Stimulated activated CD4-positive, alpha-beta T cell treated with anti-CD3 and anti-CD28 coated beads, Interleukin-2, amount 100 ng/mL, for 48 hours (primary cell): ENCODE data around the gene SBF1.

Experiments used
- DNase-seq, 2 donors: peaks; one replicate each; pipeline ENCODE4 v3.0.0-alpha.2; 2020

Gene SBF1

GRCh38 chr22:50485221-50486131 is 10.6 kb upstream of the SBF1 start:
- DNase-seq, result no peak

GRCh38 chr22:50483977-50484853 is 9.4 kb upstream of the SBF1 start:
- DNase-seq, result no peak

- DNase-seq, result no peak
These were observed 8.7 kb upstream of the SBF1 start for GRCh38 chr22:50483556-50483955.

- DNase-seq, result no peak
These were observed 8.3 kb upstream of the SBF1 start for GRCh38 chr22:50483106-50483505.

- DNase-seq, result no peak
These were observed 7.6 kb upstream of the SBF1 start for GRCh38 chr22:50482107-50483074.

DNA sequence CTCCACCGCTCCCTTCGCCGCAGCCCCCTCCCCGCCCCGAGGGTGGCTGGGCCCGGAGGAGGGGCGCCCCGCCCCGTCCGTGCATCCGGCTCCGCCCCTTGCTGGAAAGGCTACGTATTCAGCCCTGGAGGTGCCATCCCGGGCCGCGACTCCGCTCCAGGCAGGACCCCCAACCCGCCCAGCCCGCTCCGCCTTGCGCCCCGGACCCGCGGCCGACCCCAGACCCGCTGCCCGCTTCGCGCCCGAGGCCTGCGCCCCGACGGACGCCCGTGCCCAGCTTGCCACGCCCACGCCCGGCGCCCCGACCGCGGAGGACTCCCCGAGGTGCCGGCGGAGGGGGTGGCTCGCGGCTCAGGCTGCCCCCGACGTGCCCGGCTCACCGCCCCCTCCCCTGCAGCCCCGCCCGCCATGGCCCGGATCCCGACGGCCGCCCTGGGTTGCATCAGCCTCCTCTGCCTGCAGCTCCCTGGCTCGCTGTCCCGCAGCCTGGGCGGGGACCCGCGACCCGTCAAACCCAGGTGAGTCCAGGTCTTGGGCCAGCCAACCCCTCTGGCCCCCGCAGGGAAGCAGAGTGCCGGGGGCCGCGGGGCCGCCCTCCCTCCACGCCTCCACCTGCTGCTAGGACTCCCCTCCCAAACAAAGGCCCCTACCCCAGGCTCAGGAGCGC is 6.7 kb upstream of the SBF1 start, which contains the start of gene ADM2:
Gene ADM2 (plus strand): TSS at position 104 of the 667 bp plus-strand sequence. CDS start 305 bp downstream, at position 409.
- DNase-seq, result peak; percentile 57 to 59

DNA sequence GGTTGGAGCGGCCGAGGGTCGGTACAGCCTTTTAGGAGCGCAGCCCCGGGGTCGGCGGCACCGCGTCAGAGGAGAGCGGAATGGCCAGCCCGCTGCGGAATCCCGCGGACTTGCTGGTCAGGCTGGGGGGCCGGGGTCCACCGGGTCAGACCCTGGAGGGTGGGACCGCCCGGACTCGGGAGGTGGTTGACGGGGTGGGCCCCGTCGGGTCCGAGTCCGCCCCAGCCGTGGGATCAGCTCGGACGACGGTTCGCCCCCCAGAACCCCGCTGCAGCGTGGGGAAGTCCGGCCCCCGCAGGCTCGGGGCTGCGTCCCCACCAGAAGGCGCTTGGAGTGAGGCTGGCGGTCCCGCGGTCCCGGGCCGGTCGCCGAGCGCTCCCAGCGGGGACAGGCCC is 6.2 kb upstream of the SBF1 start:
- DNase-seq, result no peak

- DNase-seq, result no peak
These were observed 4.9 kb upstream of the SBF1 start for GRCh38 chr22:50479721-50480120.

- DNase-seq, result no peak
These were observed 3.1 kb upstream of the SBF1 start for GRCh38 chr22:50477923-50478322.

DNA sequence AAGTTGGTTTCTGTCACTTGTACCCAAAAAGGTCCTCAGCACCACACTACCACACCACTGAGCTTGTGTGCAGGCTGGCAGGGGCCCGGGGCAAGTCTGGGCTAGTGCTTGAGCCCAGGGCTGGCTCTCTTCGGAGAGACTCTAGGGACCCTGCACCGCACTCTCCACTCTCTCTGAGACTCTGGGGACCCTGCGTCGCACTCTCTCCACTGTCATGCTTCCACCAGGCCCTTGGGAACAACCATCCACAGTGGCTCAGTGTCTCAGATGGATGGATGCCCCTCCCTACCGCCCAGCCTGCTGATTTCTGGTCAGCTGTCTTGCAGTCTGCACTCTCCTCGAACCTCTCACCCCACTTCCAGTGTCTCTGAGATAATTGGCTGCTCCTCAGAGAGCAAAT is 2.0 kb upstream of the SBF1 start:
- no peak for DNase-seq

- DNase-seq, result no peak
These were observed 792 bp upstream of the SBF1 start for GRCh38 chr22:50475652-50476002.

DNA sequence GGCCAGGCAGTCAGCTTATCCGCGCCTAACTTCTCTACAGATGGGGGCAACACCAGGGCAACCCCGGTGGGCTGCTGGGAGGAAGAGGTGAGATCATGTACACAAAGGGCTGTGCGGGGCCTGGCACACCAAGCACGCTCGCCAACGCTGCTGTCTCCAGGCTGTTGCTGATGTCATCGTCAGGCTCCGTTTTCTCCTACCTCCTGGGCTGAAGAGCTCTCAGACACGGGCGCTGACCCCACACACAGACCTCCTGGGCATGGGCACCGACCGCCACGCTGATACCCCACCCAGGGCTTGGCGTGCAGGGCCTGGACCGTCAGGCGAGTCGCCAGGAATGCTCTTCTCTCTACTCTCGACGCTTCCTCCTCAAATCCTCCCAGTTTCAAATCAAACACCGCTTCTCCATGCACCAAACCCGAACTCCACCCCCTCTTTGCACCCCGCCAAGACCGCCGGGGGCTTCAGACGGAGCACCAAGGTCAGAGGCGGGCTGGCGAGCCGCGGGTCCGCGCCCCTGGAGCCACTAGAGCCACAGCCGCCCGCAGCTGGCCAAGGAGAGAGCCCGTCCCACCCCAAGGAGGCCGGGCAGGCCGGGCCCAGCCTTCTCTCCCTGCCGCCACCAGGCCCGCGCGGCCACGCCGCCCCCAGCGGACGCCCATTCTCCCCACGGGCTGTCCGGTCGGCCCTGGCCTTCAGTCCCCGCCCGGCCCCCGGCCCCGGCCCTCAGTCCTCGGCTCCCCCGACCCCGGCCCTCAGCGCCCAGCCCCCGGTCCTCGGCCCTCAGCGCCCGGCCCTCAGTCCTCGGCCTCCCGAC is 772 bp downstream of the SBF1 start:
- no peak for DNase-seq

GRCh38 chr22:50473088-50473487 is 1.7 kb downstream of the SBF1 start:
- DNase-seq, result no peak

GRCh38 chr22:50471962-50472361 is 2.9 kb downstream of the SBF1 start:
- DNase-seq, result no peak

DNA sequence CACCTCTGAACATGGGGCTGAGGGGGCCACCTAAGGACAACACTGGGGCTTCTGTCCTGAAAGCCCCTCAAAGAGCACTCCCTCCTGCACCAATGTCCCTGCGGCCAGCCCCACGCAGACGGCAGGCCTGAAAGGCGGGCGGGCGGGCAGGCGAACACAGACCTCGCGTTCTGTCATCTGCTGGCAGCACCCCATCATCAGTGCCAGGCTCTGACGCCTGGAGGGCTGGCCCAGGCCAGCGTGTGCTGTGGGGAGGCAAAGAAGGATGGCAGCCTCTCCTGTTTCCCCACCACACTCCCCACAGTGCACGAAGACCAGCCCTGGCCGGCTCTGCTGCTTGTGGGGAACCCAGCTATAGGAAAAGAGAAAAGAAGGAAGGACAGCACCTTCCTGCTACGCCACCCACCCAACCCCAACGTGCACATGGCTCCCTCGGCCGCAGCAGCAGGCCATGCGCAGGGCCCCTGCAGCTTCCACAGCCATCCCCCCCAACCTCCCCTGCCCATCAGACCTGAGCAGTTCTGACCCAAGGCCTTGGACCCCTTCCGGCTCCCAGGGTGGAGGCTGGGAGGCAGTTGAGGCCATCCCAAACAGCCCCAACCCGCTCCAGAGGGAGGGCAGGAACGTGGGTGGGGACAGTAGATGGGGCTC is 3.5 kb downstream of the SBF1 start:
- DNase-seq, result no peak

DNA sequence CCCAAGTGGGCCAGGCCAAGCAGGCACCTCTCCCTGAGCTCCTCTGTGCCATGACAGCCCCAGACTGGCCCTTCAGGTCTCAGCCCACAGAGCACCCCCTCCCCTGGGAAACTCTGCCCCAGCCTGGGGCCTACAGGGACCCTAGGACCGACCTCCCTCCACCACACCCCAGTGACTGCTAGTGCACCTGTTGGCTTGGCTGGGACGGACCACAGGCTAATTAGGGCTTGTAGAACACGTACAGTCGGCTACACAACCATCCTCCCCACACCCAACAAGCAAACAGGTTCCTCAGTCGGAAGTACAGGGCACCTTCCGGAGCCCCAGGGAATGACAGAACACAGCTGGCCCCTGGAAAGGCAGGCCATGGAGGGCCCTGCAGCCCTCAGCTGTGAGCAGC is 4.3 kb downstream of the SBF1 start:
- DNase-seq, result no peak

DNA sequence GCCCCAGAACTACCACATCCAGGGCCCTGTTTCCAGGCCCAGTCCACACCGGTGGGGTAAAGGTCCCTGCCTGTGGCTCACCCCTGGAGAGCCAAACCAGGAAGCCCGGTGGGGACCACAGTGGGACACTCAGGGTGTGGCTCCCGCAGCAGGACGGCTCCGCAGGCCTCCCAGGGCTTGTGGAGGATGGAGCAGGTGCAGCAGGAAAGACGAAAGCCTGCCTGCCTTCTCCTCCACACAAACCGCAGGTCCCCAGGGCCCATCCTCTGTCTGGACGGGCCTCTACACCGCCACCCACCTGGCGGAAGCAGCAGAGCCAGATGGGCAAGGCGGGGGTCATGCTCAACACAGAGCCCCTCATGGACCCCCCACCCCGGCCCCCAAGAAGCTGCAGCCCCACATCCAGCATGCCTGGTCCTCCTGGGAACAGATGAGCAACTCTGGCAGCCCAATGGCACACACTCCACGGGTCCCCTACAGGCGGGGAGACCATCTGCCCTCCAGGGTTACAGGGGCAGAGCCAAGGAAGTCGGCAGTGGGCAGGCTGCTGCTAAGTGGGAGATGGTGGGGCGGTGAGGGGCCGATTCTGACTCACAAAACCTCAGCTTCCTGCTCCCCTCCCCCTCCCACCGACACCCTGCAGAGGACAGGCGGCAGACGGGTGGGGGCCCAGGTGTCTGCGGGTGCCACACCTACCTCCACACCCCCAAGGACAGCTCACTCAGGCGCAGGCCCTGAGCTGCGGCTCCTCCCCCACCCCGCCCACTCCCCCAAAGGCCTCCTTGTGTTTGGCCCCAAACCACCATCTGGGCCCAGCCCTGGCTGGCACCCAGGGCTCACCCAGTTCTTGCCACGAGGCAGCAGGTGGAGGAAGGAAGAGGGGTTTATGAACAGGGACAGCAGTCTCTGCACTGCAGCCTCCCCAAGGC is 5.2 kb downstream of the SBF1 start:
- peak; percentile 75 to 83 for DNase-seq

DNA sequence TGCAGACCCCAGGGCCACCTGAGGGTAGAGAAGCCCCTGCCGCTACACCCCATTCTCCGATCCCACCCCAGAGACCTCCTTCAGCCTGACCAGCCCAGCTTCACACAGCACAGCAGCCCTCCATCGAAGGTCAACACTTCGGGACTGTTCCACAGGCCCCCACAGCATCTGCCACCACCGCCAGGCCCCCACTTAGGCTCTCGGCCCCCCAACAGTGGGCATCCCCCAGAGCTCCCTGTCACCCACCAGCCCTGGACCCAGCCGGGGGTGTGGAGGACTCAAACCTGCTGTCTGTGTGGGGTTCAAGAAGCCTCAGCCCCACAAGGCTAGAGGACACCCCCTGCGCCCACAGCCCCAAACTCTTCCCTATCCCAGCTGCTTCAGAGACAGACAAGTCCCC is 6.2 kb downstream of the SBF1 start:
- DNase-seq, result no peak

DNA sequence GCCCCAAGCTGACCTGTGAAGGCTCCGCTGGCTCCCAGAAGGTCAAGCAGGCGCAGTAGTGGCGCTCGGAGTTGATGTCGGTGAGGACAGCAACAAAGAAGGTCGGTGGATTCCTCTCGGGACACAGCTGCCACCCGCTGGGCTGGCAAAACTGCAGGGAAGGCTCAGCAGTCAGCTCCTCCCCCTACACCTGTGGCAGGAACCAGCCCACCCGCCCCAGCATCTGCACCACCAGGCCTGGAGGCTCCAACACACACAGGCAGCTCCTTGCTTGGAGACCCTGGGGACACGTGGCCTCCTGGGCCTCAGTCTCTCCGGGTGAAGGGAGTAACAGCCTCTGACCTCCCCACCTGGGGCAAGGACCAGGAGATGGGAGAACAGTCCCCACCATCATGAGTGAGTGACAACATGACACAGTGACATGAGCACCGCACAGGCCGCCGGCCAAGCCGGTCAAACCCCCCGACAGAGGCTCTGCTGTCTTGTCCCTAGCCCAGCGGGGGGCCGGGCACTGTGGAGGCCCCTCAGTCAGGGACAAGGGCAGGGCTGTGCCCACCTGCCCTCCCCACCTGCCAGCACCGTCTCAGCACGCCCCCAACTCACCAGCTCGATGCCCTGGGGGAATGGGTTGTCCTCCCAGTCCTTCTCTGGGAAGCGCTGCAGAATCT is 6.9 kb downstream of the SBF1 start:
- DNase-seq, result no peak
